ENCODE data around the gene REEP6. TPM values are rescaled to one million over a fixed set of nuclear protein-coding genes. Genes with fewer than 3 reads are reported as not detected.

REEP6 gene
- total RNA-seq, 1 donor from 2014 or later, result 4.8 TPM

GRCh38 chr19:1526066-1526778 lies 35.2 kb downstream of the REEP6 start:
- Mint-ChIP-seq H3K27ac (no peak overlapping the region), H3K27me3 (ENCODE audit: insufficient read depth, low read depth) (peaks cover 29% of the 10 kb centered on the region), H3K4me3 (peak overlapping the region; percentile 62), H3K4me1 (peaks cover 9% of the 10 kb centered on the region), H3K36me3 (peaks cover 5% of the 10 kb centered on the region), H3K9me3 (peaks cover 6% of the 10 kb centered on the region)
- H3F3A ChIP-seq (ENCODE audit: low read depth), result peaks cover 21% of the 10 kb centered on the region
- no peaks in the 10 kb centered on the region for H3K9me3 ChIP-seq (ENCODE audit: low read depth)
- no peak overlapping the region for H3K9ac ChIP-seq
- H3K4me3 ChIP-seq, result no peak overlapping the region
- H4K20me1 ChIP-seq (ENCODE audit: low read depth), result peaks cover 13% of the 10 kb centered on the region
- peaks cover 67% of the 10 kb centered on the region for H3K27me3 ChIP-seq
- no peak for DNase-seq (ENCODE audit: low spot score)
- H3K79me2 ChIP-seq (ENCODE audit: low read depth), result no peaks in the 10 kb centered on the region
- TF ChIP-seq CTCF (IDR thresholded peaks at IDR 0.05) (no peak), EZH2 (IDR thresholded peaks at IDR 0.05) (no peak), EZH2phosphoT487 (IDR thresholded peaks at IDR 0.05) (no peak)
- H3K4me2 ChIP-seq, result no peak overlapping the region
- no peak overlapping the region for H2AFZ ChIP-seq (replicated peaks)
- H3K36me3 ChIP-seq, result no peaks in the 10 kb centered on the region
- H3K27ac ChIP-seq, result no peak overlapping the region
- no peaks in the 10 kb centered on the region for H3K4me1 ChIP-seq

- Histone ChIP-seq H3F3A (ENCODE audit: low read depth) (peaks cover 18% of the 10 kb centered on the region), H4K20me1 (ENCODE audit: low read depth) (peaks cover 13% of the 10 kb centered on the region), H2AFZ (replicated peaks) (no peak overlapping the region), H3K27ac (no peak overlapping the region), H3K27me3 (peaks cover 58% of the 10 kb centered on the region), H3K4me2 (no peak overlapping the region), H3K36me3 (no peaks in the 10 kb centered on the region), H3K79me2 (ENCODE audit: low read depth) (no peaks in the 10 kb centered on the region), H3K9ac (no peak overlapping the region), H3K9me3 (ENCODE audit: low read depth) (no peaks in the 10 kb centered on the region), H3K4me1 (no peaks in the 10 kb centered on the region), H3K4me3 (no peak overlapping the region)
- no peak for DNase-seq (ENCODE audit: low spot score)
- Mint-ChIP-seq H3K36me3 (peaks cover 5% of the 10 kb centered on the region), H3K27me3 (ENCODE audit: insufficient read depth, low read depth) (peaks cover 31% of the 10 kb centered on the region), H3K27ac (no peak overlapping the region), H3K4me3 (peak overlapping the region; percentile 64), H3K9me3 (peaks cover 6% of the 10 kb centered on the region), H3K4me1 (peaks cover 7% of the 10 kb centered on the region)
- TF ChIP-seq EZH2 (IDR thresholded peaks at IDR 0.05) (no peak), CTCF (IDR thresholded peaks at IDR 0.05) (no peak), EZH2phosphoT487 (IDR thresholded peaks at IDR 0.05) (no peak)
Measured at GRCh38 chr19:1526979-1527649, 36.1 kb downstream of the REEP6 start.

GRCh38 chr19:1527650-1528309 lies 36.8 kb downstream of the REEP6 start:
- no peak for DNase-seq (ENCODE audit: low spot score)
- H3K79me2 ChIP-seq (ENCODE audit: low read depth), result no peaks in the 10 kb centered on the region
- H3K4me2 ChIP-seq, result no peak overlapping the region
- TF ChIP-seq EZH2phosphoT487 (IDR thresholded peaks at IDR 0.05) (no peak), CTCF (IDR thresholded peaks at IDR 0.05) (no peak), EZH2 (IDR thresholded peaks at IDR 0.05) (no peak)
- Mint-ChIP-seq H3K9me3 (peaks cover 6% of the 10 kb centered on the region), H3K27me3 (ENCODE audit: insufficient read depth, low read depth) (peaks cover 29% of the 10 kb centered on the region), H3K4me1 (peaks cover 7% of the 10 kb centered on the region), H3K27ac (no peak overlapping the region), H3K36me3 (peaks cover 5% of the 10 kb centered on the region), H3K4me3 (peak overlapping the region; percentile 46)
- no peaks in the 10 kb centered on the region for H3K9me3 ChIP-seq (ENCODE audit: low read depth)
- peaks cover 51% of the 10 kb centered on the region for H3K27me3 ChIP-seq
- H3K27ac ChIP-seq, result no peak overlapping the region
- no peaks in the 10 kb centered on the region for H3K36me3 ChIP-seq
- H2AFZ ChIP-seq (replicated peaks), result no peak overlapping the region
- H3K9ac ChIP-seq, result no peak overlapping the region
- peaks cover 11% of the 10 kb centered on the region for H3F3A ChIP-seq (ENCODE audit: low read depth)
- H3K4me1 ChIP-seq, result no peaks in the 10 kb centered on the region
- no peak overlapping the region for H3K4me3 ChIP-seq
- peaks cover 10% of the 10 kb centered on the region for H4K20me1 ChIP-seq (ENCODE audit: low read depth)
